ENCODE results near the gene SCN4A.

- TF ChIP-seq POLR2A (IDR thresholded peaks at IDR 0.05; ENCODE audit: low read depth, low read length) (no peak), POLR2AphosphoS5 (IDR thresholded peaks at IDR 0.05; ENCODE audit: low read depth, low read length) (no peak), TAF1 (IDR thresholded peaks at IDR 0.05; ENCODE audit: borderline replicate concordance, low read depth, low read length) (no peak)
Measured at GRCh38 chr17:64003526-64004121, 30.9 kb upstream of the SCN4A start.
